ENCODE results near the gene SLFN13. TPM values are rescaled to one million over a fixed set of nuclear protein-coding genes. Genes with fewer than 3 reads are reported as not detected.

The SLFN13 gene
- total RNA-seq, 1 donor from 2014 or later, result 0.96 TPM

GRCh38 chr17:35489944-35490343, 41.4 kb upstream of the SLFN13 start:
- Mint-ChIP-seq H3K27me3 (ENCODE audit: unreplicated experiment) (peaks cover 64% of the 10 kb centered on the region), H3K4me3 (ENCODE audit: unreplicated experiment) (no peak overlapping the region), H3K27ac (ENCODE audit: unreplicated experiment) (no peak overlapping the region), H3K9me3 (ENCODE audit: unreplicated experiment) (peaks cover 20% of the 10 kb centered on the region), H3K36me3 (ENCODE audit: unreplicated experiment) (peaks cover 7% of the 10 kb centered on the region), H3K4me1 (ENCODE audit: low read depth, unreplicated experiment) (no peaks in the 10 kb centered on the region)
- TF ChIP-seq CTCF (IDR thresholded peaks at IDR 0.05; ENCODE audit: partially characterized antibody, unreplicated experiment), result no peak
- DNase-seq, result no peak

GRCh38 chr17:35488991-35489390, 40.4 kb upstream of the SLFN13 start:
- Mint-ChIP-seq H3K36me3 (ENCODE audit: unreplicated experiment) (peaks cover 10% of the 10 kb centered on the region), H3K4me1 (ENCODE audit: low read depth, unreplicated experiment) (no peaks in the 10 kb centered on the region), H3K9me3 (ENCODE audit: unreplicated experiment) (peaks cover 20% of the 10 kb centered on the region), H3K27ac (ENCODE audit: unreplicated experiment) (no peak overlapping the region), H3K27me3 (ENCODE audit: unreplicated experiment) (peaks cover 60% of the 10 kb centered on the region), H3K4me3 (ENCODE audit: unreplicated experiment) (no peak overlapping the region)
- DNase-seq, result no peak
- no peak for TF ChIP-seq CTCF (IDR thresholded peaks at IDR 0.05; ENCODE audit: partially characterized antibody, unreplicated experiment)

- Mint-ChIP-seq H3K27ac (ENCODE audit: unreplicated experiment) (no peak overlapping the region), H3K9me3 (ENCODE audit: unreplicated experiment) (peaks cover 15% of the 10 kb centered on the region), H3K4me1 (ENCODE audit: low read depth, unreplicated experiment) (no peaks in the 10 kb centered on the region), H3K4me3 (ENCODE audit: unreplicated experiment) (no peak overlapping the region), H3K27me3 (ENCODE audit: unreplicated experiment) (peaks cover 53% of the 10 kb centered on the region), H3K36me3 (ENCODE audit: unreplicated experiment) (peaks cover 19% of the 10 kb centered on the region)
- no peak for DNase-seq
- TF ChIP-seq CTCF (IDR thresholded peaks at IDR 0.05; ENCODE audit: partially characterized antibody, unreplicated experiment), result no peak
These were observed 38.6 kb upstream of the SLFN13 start for GRCh38 chr17:35486920-35487732.

GRCh38 chr17:35479271-35479670, 30.7 kb upstream of the SLFN13 start:
- H3K9me3 Mint-ChIP-seq (ENCODE audit: unreplicated experiment), result no peaks in the 10 kb centered on the region
- no peak overlapping the region for H3K27ac Mint-ChIP-seq (ENCODE audit: unreplicated experiment)
- H3K4me1 Mint-ChIP-seq (ENCODE audit: low read depth, unreplicated experiment), result no peaks in the 10 kb centered on the region
- peaks cover 12% of the 10 kb centered on the region for H3K36me3 Mint-ChIP-seq (ENCODE audit: unreplicated experiment)
- DNase-seq, result no peak
- no peak overlapping the region for H3K4me3 Mint-ChIP-seq (ENCODE audit: unreplicated experiment)
- peaks cover 20% of the 10 kb centered on the region for H3K27me3 Mint-ChIP-seq (ENCODE audit: unreplicated experiment)
- no peak for TF ChIP-seq CTCF (IDR thresholded peaks at IDR 0.05; ENCODE audit: partially characterized antibody, unreplicated experiment)

GRCh38 chr17:35477248-35477647, 28.7 kb upstream of the SLFN13 start:
- no peak for TF ChIP-seq CTCF (IDR thresholded peaks at IDR 0.05; ENCODE audit: partially characterized antibody, unreplicated experiment)
- H3K36me3 Mint-ChIP-seq (ENCODE audit: unreplicated experiment), result no peaks in the 10 kb centered on the region
- H3K27me3 Mint-ChIP-seq (ENCODE audit: unreplicated experiment), result peaks cover 17% of the 10 kb centered on the region

More at GRCh38 chr17:35477248-35477647, 28.7 kb upstream of the SLFN13 start:
- no peak for DNase-seq
- H3K9me3 Mint-ChIP-seq (ENCODE audit: unreplicated experiment), result no peaks in the 10 kb centered on the region
- H3K4me1 Mint-ChIP-seq (ENCODE audit: low read depth, unreplicated experiment), result no peaks in the 10 kb centered on the region
- H3K4me3 Mint-ChIP-seq (ENCODE audit: unreplicated experiment), result no peak overlapping the region
- no peak overlapping the region for H3K27ac Mint-ChIP-seq (ENCODE audit: unreplicated experiment)
